Stimulated activated CD4-positive, alpha-beta T cell treated with anti-CD3 and anti-CD28 coated beads, Interleukin-1b, Interleukin-23, amount 100 ng/mL, for 48 hours (primary cell): ENCODE results near the gene IP6K2.

Experiments
- DNase-seq: peaks from one replicate; pipeline ENCODE4 v3.0.0-alpha.2; 2020

The IP6K2 gene

GRCh38 chr3:48688032-48688736 is 28.8 kb downstream of the IP6K2 start:
- DNase-seq: no peak

GRCh38 chr3:48687220-48687678 is 29.8 kb downstream of the IP6K2 start:
- no peak for DNase-seq

GRCh38 chr3:48686538-48687219 is 30.3 kb downstream of the IP6K2 start:
- DNase-seq: no peak

GRCh38 chr3:48685603-48686511 is 31.2 kb downstream of the IP6K2 start, which contains the start of gene NCKIPSD:
Gene NCKIPSD, minus strand, starts transcription at chr3:48685915. Its CDS starts 108 bp downstream, at chr3:48685807.
- DNase-seq: peak; percentile 88

GRCh38 chr3:48685293-48685602 is 31.8 kb downstream of the IP6K2 start:
- DNase-seq: no peak

- no peak for DNase-seq
These were observed 32.4 kb downstream of the IP6K2 start for GRCh38 chr3:48684480-48685143.

- no peak for DNase-seq
These were observed 33.0 kb downstream of the IP6K2 start for GRCh38 chr3:48684054-48684349.

GRCh38 chr3:48682786-48683185 is 34.2 kb downstream of the IP6K2 start:
- no peak for DNase-seq

GRCh38 chr3:48681974-48682610 is 34.9 kb downstream of the IP6K2 start:
- no peak for DNase-seq

GRCh38 chr3:48681541-48681880 is 35.5 kb downstream of the IP6K2 start:
- DNase-seq: no peak

GRCh38 chr3:48680811-48681540 is 36.0 kb downstream of the IP6K2 start:
- no peak for DNase-seq

- DNase-seq: no peak
These were observed 37.3 kb downstream of the IP6K2 start for GRCh38 chr3:48679411-48680391.

- DNase-seq: no peak
These were observed 38.2 kb downstream of the IP6K2 start for GRCh38 chr3:48678566-48679380.

- no peak for DNase-seq
These were observed 39.0 kb downstream of the IP6K2 start for GRCh38 chr3:48678056-48678455.

- DNase-seq: no peak
These were observed 42.5 kb downstream of the IP6K2 start for GRCh38 chr3:48674505-48674904.

- DNase-seq: no peak
These were observed 44.5 kb downstream of the IP6K2 start for GRCh38 chr3:48672522-48672921.

GRCh38 chr3:48664929-48665328 is 52.1 kb downstream of the IP6K2 start:
- DNase-seq: no peak

GRCh38 chr3:48664313-48664644 is 52.7 kb downstream of the IP6K2 start:
- no peak for DNase-seq

- DNase-seq: peak; percentile 96
These were observed 53.3 kb downstream of the IP6K2 start for GRCh38 chr3:48663489-48664312.
